HL-60 (cell line): ENCODE data around the gene CIP2A.

ENCODE experiments used
- DNase-seq, 2 experiments: peaks; one replicate each; pipeline ENCODE4 v3.0.0-alpha.2; 2010 to 2020; ENCODE audit warnings: low read depth in 1 of 2, low spot score in 1 of 2
- H3K27ac ChIP-seq: fragments of 250-450 bp; sonication (Bioruptor Pico); replicated peaks from 2 replicates; pipeline ENCODE4 v1.5.1; 2020; ENCODE audit warnings: mild to moderate bottlenecking, moderate library complexity
- H3K27me3 ChIP-seq: fragments of 250-450 bp; sonication (Bioruptor Pico); 2 replicates; pipeline ENCODE4 v1.5.1; 2021; ENCODE audit warnings: mild to moderate bottlenecking, moderate library complexity; ENCODE audit not compliant: insufficient read depth, poor library complexity, severe bottlenecking
- H3K4me3 ChIP-seq: replicated peaks from 2 replicates; pipeline ENCODE4 v1.5.1; 2011; ENCODE audit warnings: mild to moderate bottlenecking, control low read depth, low read length; ENCODE audit not compliant: insufficient read depth
- GABPA ChIP-seq: IDR thresholded peaks from 2 replicates; pipeline ENCODE4 v1.6.1; 2012; ENCODE audit warnings: low read depth
- POLR2AphosphoS5 ChIP-seq: IDR thresholded peaks from 2 replicates; pipeline ENCODE4 v1.6.1; 2012; ENCODE audit warnings: low read depth
- SPI1 ChIP-seq: IDR thresholded peaks from 2 replicates; pipeline ENCODE4 v1.6.1; 2012; ENCODE audit warnings: low read depth, mild to moderate bottlenecking, borderline replicate concordance
- TF ChIP-seq, protein P1 (sequence below): IDR thresholded peaks from 2 replicates; pipeline ENCODE4 v1.6.1; 2012; ENCODE audit warnings: low read depth; ENCODE audit not compliant: insufficient replicate concordance
- TF ChIP-seq, protein P2 (sequence below): IDR thresholded peaks from one replicate; pipeline ENCODE4 v1.5.1; 2011; ENCODE audit warnings: low read length, control low read depth, inconsistent platforms; ENCODE audit not compliant: insufficient read depth

The CIP2A gene

DNA sequence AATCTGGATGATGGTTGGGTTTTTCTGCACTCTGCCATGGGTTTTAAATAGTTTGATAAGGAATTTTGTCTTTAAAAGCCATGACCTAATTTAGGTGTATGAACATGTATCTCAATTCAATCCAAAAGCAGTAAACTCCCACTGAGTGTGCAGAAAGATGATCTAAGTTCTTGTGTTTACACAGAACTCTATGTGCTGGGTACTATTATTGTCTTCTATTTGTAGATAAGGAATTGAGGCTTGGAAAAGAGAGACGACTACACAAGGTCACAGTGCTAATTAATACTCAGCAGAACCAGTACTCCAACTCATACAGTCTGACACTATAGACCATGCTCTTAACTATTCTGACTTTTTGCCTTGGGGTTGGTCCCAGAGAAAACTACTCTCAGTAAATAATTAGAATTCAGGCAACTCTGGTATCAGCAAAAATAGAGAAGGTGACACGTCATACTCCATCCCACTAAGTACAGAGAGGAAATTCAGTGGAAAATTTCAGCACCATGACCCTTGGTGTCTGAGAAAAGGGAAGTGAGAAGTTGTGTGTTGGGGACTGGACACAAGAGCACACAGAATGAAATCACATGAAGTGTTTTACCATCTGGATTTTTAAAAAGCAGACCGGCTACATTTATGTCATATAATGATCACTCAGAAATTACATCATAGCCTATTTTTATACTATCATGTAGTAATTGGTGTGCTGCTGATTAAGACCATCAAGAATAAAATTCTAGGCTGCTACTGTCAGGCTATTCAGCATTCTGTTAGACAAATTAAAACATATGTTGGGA, 60.6 kb downstream of the CIP2A start:
- no peaks in the 10 kb centered on the region for H3K27me3 ChIP-seq
- peak; percentile 53 to 74 for DNase-seq
- peak overlapping the region; percentile 29 for H3K27ac ChIP-seq
- TF ChIP-seq, protein P1, sequence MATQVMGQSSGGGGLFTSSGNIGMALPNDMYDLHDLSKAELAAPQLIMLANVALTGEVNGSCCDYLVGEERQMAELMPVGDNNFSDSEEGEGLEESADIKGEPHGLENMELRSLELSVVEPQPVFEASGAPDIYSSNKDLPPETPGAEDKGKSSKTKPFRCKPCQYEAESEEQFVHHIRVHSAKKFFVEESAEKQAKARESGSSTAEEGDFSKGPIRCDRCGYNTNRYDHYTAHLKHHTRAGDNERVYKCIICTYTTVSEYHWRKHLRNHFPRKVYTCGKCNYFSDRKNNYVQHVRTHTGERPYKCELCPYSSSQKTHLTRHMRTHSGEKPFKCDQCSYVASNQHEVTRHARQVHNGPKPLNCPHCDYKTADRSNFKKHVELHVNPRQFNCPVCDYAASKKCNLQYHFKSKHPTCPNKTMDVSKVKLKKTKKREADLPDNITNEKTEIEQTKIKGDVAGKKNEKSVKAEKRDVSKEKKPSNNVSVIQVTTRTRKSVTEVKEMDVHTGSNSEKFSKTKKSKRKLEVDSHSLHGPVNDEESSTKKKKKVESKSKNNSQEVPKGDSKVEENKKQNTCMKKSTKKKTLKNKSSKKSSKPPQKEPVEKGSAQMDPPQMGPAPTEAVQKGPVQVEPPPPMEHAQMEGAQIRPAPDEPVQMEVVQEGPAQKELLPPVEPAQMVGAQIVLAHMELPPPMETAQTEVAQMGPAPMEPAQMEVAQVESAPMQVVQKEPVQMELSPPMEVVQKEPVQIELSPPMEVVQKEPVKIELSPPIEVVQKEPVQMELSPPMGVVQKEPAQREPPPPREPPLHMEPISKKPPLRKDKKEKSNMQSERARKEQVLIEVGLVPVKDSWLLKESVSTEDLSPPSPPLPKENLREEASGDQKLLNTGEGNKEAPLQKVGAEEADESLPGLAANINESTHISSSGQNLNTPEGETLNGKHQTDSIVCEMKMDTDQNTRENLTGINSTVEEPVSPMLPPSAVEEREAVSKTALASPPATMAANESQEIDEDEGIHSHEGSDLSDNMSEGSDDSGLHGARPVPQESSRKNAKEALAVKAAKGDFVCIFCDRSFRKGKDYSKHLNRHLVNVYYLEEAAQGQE = peak; percentile 76
- TF ChIP-seq POLR2AphosphoS5 = no peak
- peak; percentile 98 for TF ChIP-seq SPI1
- H3K4me3 ChIP-seq = no peak overlapping the region

DNA sequence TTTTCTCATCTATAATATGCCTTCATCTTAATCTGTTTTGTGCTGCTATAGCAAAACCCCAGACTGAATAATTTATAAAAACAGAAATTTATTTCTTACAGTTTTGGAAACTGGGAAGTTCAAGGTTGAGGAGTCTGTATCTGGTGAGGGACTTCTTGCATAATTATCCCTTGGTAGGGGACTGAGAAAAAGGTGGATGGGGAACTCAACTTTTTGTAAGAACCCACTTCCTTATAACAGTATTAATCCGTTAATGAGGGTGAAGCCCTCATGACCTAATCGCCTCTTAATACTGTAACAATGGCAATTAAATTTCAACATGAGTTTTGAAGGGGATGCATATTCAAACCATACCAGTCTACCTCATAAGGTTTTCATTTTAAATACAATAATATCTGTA, 61.4 kb downstream of the CIP2A start:
- peak; percentile 25 to 65 for DNase-seq
- no peak for TF ChIP-seq POLR2AphosphoS5
- TF ChIP-seq SPI1 = peak; percentile 77
- TF ChIP-seq, protein P2, sequence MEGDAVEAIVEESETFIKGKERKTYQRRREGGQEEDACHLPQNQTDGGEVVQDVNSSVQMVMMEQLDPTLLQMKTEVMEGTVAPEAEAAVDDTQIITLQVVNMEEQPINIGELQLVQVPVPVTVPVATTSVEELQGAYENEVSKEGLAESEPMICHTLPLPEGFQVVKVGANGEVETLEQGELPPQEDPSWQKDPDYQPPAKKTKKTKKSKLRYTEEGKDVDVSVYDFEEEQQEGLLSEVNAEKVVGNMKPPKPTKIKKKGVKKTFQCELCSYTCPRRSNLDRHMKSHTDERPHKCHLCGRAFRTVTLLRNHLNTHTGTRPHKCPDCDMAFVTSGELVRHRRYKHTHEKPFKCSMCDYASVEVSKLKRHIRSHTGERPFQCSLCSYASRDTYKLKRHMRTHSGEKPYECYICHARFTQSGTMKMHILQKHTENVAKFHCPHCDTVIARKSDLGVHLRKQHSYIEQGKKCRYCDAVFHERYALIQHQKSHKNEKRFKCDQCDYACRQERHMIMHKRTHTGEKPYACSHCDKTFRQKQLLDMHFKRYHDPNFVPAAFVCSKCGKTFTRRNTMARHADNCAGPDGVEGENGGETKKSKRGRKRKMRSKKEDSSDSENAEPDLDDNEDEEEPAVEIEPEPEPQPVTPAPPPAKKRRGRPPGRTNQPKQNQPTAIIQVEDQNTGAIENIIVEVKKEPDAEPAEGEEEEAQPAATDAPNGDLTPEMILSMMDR = no peak
- TF ChIP-seq GABPA = no peak
- Histone ChIP-seq H3K4me3 (no peak overlapping the region), H3K27me3 (no peaks in the 10 kb centered on the region), H3K27ac (peak overlapping the region; percentile 29)

DNA sequence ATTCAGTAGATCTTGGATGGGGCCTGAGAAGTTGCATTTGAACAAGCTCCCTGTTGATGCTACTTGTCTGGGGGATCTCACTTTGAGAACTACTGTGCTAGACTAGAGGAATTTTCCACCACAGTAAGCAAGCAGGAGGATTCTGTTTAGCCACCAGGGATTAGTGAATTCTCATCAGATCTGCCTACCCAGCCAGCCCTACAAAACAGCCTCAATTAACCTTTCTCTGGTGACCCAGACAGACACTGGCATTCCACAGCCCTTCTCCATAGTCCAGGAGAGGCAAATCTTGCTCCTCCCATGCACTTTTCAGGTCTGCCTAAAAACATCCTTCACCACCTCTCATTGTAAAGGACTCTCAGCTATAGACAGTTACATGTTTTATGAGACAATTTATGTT, 62.1 kb downstream of the CIP2A start:
- Histone ChIP-seq H3K27ac (peak overlapping the region; percentile 10; the same call in 1 of the 2 replicates), H3K4me3 (no peak overlapping the region), H3K27me3 (no peaks in the 10 kb centered on the region)
- DNase-seq = no peak
- TF ChIP-seq GABPA (no peak), POLR2AphosphoS5 (no peak), SPI1 (no peak)
- TF ChIP-seq, protein P2 = no peak
- TF ChIP-seq, protein P1 = no peak

GRCh38 chr3:108525971-108526370, 63.3 kb downstream of the CIP2A start:
- H3K4me3 ChIP-seq = no peak overlapping the region
- H3K27ac ChIP-seq = no peak overlapping the region
- DNase-seq = no peak
- no peak for TF ChIP-seq GABPA
- TF ChIP-seq SPI1 = no peak
- TF ChIP-seq, protein P1 = no peak
- no peak for TF ChIP-seq POLR2AphosphoS5
- TF ChIP-seq, protein P2 = no peak
- H3K27me3 ChIP-seq = no peaks in the 10 kb centered on the region
